AG08396 (cell line): Measurements from ENCODE around the gene ME3.

Source experiments
- DNase-seq: peaks from one replicate; pipeline ENCODE4 v3.0.0; 2012; ENCODE audit warnings: low spot score, mixed read lengths

ME3 gene

GRCh38 chr11:86487671-86488070 is 184.7 kb downstream of the ME3 start:
- no peak for DNase-seq

GRCh38 chr11:86486261-86487030 is 186.0 kb downstream of the ME3 start:
- no peak for DNase-seq

GRCh38 chr11:86484795-86485166 is 187.6 kb downstream of the ME3 start:
- no peak for DNase-seq

GRCh38 chr11:86483940-86484794 is 188.2 kb downstream of the ME3 start:
- peak; percentile 86 for DNase-seq

GRCh38 chr11:86483610-86483939 is 188.8 kb downstream of the ME3 start:
- no peak for DNase-seq

GRCh38 chr11:86482692-86483091 is 189.7 kb downstream of the ME3 start:
- DNase-seq, result no peak

- no peak for DNase-seq
Measured at GRCh38 chr11:86481399-86481798, 191.0 kb downstream of the ME3 start.

GRCh38 chr11:86478348-86478747 is 194.1 kb downstream of the ME3 start:
- DNase-seq, result no peak

- no peak for DNase-seq
Measured at GRCh38 chr11:86477495-86478155, 194.8 kb downstream of the ME3 start.

GRCh38 chr11:86476109-86476861 is 196.1 kb downstream of the ME3 start:
- no peak for DNase-seq

GRCh38 chr11:86475027-86475426 is 197.4 kb downstream of the ME3 start:
- DNase-seq, result no peak

- DNase-seq, result no peak
Measured at GRCh38 chr11:86473991-86474833, 198.2 kb downstream of the ME3 start.

GRCh38 chr11:86469491-86470388 is 202.7 kb downstream of the ME3 start:
- DNase-seq, result no peak

- DNase-seq, result no peak
Measured at GRCh38 chr11:86468169-86468568, 204.2 kb downstream of the ME3 start.

GRCh38 chr11:86464509-86465221 is 207.8 kb downstream of the ME3 start:
- no peak for DNase-seq

GRCh38 chr11:86463955-86464354 is 208.5 kb downstream of the ME3 start:
- no peak for DNase-seq

GRCh38 chr11:86463120-86463519 is 209.3 kb downstream of the ME3 start:
- DNase-seq, result no peak

GRCh38 chr11:86461892-86462291 is 210.5 kb downstream of the ME3 start:
- DNase-seq, result no peak
